Upper lobe of left lung (tissue), 4 donors: ENCODE results near the gene MICAL3.
"Not testable (repeated sequence)": the region's sequence is repeated elsewhere in the genome, so short reads cannot be mapped to it uniquely, and the experiment has no call there.

ENCODE experiments used
- CTCF ChIP-seq, 6 experiments: fragments of 450-650 bp in 4 of 6; fragments of 200-600 bp in 2 of 6; sonication (generic) in 2 of 6; IDR thresholded peaks; one replicate each; pipeline ENCODE4 v1.5.1; 2016 to 2019; ENCODE audit warnings: antibody characterized with exemption in 6 of 6
- POLR2A ChIP-seq, 4 donors: fragments of 450-650 bp; IDR thresholded peaks; one replicate each; pipeline ENCODE4 v1.5.1; 2016 to 2017; ENCODE audit warnings: antibody characterized with exemption in 4 of 4, mild to moderate bottlenecking in 2 of 4

GRCh38 chr22:17932457-17932856 lies 91.9 kb downstream of the MICAL3 start:
- TF ChIP-seq CTCF, POLR2A (IDR thresholded peaks at IDR 0.05): not testable (repeated sequence)
